NCI-H187 treated with DMSO at 0.1 percent for 48 hours (cell line): ENCODE measurements around the gene GPR68.
A peak's percentile ranks its signal among the peaks of the same experiment; 100 is the strongest.
"Not testable (repeated sequence)": the region's sequence is repeated elsewhere in the genome, so short reads cannot be mapped to it uniquely, and the experiment has no call there.

Source experiments
- DNase-seq: peaks from one replicate; lab custom pipeline; 2025; lab: John Stamatoyannopoulos, UW

Gene GPR68

DNA sequence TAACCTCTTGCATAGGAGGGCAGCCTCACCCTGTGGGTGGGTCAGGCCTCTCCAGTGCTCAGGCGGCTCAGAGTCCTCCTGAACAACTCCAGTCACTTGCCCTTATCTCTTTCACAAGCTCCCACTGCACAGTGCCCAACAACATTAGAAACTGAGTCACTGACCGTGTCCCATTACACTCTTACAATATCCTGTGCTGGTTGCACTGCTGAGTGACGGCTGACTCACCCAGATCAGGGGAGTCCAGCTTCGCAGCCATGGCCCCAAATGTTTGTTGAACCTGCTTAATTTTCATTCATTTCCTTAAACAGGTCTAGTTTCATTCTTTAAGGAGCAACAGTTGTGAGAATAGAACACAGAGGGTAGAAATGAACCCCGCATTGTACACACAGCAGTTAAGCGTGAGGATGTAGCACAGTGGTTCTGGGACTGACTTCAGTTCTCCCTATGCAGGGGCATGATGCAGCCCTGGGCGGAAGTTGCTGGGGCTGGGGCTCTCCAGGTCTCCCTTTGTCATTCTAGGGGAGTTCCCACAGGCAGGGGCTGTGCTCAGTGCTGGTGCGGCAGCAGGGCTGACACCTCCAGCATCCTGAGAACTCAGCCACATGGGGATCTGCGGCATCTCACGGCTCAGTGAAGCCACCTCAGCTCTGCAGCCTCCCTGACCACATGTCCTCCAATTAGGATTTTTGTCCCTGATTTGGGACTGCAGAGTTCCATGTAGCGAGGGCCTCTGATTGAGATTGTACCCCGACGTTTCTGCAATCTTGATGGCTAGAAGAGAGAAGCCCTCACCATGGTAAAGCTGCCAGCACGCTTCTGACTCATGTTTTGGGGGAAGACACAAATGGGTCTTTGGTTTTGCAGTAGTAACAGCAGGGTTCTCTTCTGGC is 16.1 kb downstream of the GPR68 start:
- DNase-seq: no peak

DNA sequence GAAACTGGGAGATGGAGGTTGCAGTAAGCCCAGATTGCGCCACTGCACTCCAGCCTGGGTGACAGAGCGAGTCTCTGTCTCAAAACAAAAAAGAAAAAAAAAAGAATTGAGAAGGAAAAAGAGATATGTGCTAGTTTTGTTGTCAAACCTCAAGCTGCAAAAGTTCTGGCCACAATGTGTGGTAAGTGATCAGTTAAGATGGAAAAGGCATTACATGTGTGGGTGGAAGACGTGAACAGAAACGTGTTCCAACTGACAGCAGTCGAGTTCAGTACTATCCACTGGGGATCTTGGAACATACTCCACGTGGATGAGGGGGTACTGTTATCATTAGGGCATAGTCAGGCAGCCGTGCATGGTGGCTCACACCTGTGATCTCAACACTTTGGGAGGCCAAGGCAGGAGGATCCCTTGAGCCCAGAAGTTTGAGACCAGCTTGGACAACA is 17.3 kb downstream of the GPR68 start:
- no peak for DNase-seq

DNA sequence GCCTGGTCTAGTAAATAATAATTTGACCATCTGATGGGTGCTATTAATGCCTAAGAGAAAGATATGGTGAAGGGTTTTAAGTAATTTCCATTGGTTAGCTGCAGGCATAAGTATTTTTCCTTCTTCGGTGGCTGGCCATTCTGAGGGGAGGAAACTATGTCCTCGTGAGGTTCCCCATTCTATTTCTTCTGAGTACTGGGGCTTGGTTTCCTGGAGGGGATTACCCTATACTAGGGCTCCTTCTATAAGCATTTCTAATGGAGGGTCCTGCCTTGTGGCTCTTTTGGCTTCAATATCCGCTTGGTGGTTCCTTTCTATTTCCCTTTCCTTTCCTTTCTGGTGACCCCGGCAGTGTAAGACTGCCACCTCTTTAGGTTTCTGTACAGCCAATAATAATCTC is 18.1 kb downstream of the GPR68 start:
- not testable (repeated sequence) for DNase-seq

DNA sequence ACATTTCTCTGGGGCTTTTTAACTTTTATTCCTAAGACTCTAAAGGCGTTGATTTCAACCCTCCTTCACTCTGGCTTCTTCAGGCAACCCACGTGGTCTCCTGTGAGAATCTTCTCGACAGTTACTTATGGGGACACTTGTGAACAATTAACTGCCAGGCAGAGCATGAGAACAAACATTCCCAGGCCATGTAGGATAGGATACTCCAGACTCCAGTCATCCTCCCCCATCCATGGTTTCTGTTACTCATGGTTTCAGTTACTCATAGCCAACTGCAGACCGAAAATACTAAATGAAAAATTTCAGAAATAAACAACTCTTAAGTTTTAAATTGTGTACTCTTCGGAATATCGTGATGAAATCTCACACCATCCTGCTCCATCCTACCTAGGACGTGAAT is 19.5 kb downstream of the GPR68 start:
- peak; percentile 93 for DNase-seq

DNA sequence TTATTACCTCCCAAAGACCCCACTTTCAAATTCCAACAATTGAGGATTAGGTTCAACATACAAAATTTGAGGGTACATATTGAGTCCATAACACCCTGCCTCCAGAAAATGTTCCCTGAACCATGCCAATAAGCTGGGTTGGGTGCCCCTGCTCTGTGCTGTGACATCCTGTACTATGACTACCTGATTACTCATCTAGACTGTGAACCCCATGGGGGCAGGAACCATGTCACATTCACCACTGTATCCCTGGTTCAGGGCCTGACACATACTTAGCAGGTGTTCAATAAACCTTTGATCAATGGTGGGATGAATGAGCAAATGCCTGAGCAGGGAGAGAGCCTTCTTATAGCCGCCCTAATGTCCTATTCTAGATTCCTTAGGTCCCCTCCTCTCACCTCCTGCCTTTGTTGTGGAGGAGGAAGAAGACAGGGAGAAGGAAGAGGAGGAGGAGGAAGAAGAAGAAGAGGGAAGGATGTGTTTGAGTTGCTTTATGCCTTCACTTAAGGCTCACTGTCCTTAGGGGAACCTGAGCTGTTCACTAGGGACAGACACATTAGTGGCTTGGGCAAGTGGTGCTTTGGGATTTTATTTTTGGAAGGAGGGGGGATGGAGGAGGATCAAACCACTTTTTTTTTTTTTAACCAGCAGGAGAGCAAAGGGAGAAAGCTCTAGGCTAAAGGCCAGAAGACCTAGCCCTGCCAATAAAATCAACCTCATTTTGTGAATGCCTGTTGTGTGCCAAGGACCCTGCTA is 21.3 kb downstream of the GPR68 start:
- peak; percentile 21 for DNase-seq

DNA sequence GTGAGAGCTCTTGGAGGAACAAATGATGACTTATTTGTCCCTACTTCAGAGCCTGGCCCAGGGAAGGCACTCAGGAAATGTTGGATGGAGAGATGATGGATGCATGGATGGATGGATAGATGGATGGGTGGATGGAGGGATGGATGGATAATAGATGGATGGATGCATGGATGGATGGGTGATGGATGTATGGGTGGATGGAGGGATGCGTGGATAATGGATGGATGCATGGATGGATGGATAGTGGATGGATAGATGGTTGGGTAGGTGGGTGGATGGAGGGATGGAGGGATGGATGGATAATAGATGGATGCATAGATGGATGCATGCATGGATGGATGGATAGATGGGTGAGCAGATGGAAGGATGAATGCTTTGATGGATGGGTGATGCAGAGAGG is 23.2 kb downstream of the GPR68 start:
- DNase-seq: no peak

DNA sequence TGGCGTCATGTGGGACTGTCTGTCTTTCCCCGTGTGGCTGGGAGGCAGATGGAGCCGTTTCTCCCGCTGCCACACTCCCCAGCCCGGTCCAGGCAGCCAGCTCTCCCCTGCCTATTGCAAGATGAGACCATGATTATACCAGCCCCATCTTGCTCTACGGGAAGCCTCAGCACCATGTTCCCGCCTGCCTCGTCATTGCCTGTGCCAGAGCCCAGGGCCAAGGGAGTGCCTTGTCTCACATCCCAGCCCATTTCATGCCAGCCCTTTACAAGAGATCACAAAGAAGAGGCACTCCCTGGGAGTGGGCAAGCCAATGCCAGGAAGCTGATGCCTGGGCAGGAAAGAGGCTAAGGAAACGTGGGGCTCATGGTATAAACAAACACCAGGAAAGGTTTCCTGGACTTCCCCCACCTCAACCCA is 23.9 kb downstream of the GPR68 start:
- no peak for DNase-seq

DNA sequence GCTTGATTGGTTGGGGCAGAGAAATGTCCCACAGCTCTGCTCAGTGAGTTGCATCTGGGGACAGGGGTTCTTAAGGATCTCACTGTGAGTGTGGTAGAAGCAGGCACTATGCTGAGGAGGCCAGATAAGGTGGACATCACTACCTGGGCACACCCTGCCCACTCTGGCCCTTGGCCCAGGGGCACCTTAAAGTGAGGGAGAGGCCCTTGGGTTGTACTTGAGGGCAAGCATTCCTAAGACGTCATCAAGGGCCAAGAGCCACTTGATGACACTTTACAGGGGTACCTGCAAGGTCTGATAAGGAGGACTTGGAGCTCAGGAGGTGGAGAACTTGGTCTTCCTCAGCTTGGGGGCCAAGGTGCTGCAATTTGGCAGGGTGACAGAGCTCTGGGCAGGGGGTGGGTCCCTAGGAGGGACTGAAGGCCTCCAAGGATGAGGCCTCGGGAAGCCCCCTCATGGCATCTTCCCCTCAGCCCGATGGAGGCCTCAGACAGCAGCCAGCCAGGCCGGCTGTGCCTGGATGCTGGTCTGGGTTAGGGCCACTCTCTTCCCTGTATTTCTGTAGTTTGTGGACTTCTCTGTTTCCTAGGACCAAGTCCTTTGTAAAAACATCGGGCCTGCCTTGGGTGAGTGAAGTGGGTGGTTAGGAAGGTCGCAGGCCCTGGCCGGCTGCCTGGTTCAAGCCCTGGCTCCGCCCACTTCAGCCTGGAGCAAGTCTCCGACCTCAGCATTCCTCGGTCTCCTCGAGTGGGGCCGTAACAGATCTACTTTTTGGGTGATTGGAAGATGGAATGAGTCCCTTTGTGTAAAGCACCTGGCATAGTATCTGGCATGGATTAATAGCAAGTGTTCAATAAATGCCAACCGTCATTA is 24.8 kb downstream of the GPR68 start:
- no peak for DNase-seq

DNA sequence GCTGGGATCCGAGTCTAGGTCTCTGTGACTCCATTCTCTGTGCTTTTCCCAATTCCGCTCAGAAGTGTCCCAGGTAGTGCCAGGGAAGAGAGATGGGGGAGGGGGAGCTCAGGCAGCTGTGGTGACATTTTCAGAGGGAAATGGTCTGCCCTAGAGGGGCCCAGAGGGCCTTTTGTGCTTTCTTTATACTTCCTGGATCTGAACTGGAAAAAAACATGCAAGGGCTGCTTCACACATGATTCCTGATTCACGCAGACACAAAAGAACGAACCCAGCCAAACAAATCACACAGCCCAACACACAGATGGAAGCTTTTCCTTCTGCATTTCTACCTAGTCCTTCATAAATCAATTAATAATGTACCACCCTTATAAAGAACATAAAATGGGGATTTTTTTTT is 26.5 kb downstream of the GPR68 start:
- no peak for DNase-seq

DNA sequence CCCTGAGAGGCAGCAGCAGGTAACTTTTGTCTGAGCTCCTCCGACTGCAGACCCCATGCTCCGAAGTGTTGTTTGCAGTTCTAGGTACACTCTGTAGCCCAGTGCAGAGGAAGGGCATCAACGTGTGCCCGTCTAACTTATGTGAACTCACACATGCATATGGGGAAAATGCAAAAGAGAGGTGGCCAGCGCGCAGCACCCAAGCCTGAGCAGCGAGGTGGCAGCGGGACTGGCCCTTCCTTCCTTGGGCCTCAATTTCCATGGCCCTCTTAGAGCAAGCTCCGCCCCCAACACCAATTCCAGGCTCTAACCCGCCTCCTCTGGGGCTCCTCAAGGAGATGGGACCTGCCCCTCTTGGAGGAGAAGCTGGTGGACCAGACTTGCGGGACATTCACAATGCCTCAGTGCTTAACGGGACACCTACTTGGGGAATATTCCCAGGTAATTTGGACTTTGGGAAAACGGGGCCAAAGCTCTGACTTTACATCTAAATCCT is 27.7 kb downstream of the GPR68 start:
- no peak for DNase-seq

DNA sequence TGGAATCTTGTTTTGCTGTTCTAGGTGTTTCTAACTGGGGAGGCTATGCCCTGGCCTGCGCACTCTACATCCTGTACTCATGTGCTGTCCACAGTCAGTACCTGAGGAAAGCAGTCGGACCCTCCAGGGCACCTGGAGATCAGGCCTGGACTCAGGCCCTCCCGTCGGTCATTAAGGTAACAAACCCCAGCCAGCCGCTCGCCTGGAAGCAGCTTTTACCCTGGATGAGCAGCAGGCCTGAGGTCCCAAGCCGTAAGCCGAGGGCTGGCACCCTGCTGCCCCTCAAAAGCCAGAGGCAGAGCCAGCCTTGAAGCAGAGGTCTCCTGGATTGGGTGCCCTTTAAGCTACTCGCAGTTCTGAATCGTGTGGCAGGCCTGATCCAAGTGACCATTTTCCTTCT is 29.1 kb downstream of the GPR68 start:
- no peak for DNase-seq

DNA sequence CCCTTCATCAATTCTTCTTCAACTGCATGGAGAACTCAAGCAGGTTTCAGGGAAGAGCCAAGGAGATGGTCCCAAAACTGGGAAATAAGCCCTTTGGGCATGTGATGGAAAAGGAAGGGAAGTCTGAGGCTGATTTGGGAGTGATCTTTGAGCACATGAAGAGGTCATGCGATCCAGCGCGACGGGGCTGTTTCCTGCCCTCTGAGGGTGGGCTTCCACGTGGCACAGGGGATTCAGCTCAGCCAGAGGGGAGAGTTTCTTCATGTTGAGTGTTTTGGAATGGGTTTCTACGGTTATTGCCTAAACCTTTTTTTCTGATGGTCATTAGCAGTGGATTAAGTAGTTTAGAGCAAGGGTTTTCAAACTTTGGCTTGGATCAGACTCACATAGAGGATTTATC is 30.2 kb downstream of the GPR68 start:
- no peak for DNase-seq

DNA sequence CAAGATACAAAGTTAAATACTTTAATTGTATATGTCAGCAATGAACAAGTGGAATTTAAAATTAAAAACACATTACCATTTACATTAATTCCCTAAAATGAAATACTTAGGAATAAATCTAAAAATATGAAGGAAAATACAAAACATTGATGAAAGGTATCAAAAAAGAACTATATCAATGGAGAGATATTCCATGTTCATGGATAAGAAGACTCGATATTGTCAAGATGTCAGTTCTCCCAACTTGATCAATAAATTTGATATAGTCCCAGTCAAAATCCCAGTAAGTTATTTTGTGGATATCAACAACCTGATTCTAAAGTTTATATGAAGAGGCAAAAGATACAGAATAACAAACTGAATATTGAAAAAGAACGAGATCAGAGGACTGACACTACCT is 33.5 kb downstream of the GPR68 start:
- no peak for DNase-seq

DNA sequence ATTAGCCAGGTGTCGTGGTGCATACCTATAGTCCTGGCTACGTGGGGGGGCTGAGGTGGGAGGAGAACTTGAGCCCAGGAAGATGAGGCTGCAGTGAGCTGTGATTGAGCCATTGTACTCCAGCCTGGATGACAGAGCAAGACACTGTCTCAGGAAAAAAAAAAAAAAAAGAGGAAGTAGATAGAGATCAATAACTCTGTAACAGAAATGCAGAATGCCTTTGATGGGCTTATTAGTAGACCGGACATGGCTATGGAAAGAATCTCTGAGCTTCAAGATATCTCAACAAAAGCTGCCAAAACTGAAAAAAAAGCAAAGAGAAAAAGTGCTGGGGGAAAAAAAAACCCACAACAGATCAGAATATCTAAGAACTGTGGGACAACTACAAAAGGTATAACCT is 37.5 kb downstream of the GPR68 start:
- DNase-seq: no peak

DNA sequence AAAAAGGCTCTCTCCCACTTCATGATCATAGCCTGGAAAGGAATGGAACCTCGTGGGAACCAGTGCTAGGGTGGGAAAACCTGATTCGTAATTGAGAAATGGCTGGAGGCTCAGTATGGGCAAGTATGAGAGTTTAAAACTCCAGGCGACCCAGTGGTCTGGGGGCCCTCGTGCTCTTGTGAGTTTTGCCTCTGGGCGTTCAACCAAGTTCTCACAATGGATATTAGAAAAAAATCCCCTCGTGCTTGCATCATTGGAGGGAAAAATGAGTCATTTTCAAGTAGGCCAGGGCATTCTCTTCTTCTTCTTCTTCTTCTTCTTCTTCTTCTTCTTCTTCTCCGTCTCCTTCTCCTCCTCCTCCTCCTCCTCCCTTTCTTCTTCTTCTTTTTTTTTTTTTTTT is 39.0 kb downstream of the GPR68 start:
- DNase-seq: no peak

DNA sequence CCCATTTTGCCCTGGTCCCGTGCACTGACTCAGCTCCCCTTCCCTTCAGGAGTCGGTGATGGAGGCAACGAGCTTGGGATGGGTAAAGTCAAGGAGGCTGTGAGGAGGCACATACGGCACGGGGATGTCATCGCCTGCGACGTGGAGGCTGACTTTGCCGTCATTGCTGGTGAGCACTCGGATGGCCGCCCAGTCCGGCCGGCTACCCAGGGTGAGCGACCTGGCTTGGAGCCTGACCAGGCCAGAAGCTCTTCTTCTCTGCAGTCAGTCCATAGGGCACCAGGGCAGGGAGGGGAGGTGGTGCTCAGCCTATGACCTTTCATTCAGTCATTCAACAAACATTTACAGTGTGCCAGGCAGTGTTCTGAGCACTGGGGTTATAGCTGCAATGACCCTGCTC is 39.8 kb downstream of the GPR68 start:
- no peak for DNase-seq

DNA sequence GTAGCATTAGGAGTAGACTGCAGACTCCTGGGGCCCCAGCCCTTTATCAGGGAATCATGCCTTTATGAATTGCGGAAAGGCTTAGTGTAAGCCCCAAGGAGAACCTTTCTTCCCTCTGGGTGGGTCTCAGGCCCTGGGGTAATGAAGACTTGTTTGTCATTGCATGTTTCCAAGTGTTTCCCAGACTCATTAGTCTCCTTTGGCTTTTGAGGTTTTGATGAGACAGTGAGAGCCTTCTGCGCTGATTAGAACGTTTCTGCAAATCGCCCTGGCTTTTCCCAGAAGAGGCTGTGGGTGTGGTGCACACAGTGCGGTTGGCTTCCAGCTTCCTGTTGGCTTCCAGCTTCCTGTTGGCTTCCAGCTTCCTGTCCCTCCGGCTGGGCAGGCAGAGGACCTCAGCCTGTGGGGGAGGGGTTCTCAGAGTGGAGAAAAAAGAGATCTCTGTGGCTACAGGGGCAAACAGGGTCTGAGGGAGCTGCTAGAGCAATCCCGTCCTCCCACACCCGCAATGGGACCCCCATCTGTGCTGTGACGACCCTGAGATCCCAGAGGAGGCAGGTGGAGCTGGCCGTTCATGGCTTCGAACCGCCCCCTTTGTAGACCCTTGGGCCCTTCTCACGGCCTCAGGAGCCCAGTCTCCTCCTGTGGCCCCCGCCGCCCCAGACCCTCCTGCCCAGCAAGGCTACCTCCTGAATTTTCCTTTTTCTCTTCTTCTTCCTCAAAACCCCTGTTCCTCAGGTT is 42.1 kb downstream of the GPR68 start:
- no peak for DNase-seq

DNA sequence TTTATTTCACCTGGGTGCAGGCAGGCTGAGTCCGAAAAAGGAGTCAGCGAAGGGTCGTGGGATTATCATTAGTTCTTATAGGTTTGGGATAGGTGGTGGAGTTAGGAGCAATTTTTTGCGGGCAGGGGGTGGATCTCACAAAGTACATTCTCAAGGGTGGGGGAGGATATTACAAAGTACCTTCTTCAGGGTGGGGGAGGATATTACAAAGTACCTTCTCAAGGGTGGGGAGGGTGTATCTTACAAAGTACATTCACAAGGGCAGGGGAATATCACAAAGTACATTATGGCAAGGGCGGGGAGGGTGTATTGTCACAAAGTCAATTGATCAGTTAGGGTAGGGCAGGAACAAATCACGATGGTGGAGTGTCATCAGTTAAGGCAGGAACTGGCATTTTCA is 43.7 kb downstream of the GPR68 start:
- DNase-seq: not testable (repeated sequence)

DNA sequence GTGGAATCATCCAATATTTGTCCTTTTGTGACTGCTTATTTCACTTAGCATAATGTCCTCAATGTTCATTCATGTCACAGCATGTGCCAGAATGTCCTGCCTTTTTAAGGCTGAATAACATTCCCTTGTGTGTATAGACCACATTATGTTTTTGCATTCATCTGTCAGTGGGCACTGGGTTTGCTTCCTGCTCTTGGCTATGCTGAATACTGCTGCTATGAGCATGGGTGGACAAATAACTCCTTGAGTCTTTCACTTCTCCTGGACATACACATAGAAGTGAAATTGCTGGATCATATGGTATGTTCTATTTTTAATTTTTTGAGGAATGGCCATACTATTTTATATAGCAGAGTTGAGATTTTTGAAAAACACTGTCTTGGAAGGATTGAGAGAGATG is 46.9 kb downstream of the GPR68 start:
- no peak for DNase-seq

DNA sequence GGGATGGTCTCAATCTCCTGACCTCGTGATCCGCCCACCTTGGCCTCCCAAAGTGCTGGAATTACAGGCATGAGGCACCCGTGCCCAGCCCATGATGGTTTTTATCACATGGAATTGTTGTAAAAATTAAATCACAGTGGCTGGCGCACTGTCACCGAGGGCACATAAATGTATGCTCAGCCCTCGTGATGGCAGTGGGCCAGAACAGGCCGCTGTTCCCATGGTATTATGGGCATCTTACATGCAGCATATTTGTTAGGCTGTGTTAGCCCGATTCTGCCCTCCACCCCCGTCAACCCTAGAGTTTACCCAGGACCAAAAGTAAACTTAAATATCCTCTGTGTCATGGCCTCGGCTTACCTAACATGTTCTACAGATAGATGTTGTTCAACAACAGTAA is 48.6 kb downstream of the GPR68 start:
- DNase-seq: no peak

DNA sequence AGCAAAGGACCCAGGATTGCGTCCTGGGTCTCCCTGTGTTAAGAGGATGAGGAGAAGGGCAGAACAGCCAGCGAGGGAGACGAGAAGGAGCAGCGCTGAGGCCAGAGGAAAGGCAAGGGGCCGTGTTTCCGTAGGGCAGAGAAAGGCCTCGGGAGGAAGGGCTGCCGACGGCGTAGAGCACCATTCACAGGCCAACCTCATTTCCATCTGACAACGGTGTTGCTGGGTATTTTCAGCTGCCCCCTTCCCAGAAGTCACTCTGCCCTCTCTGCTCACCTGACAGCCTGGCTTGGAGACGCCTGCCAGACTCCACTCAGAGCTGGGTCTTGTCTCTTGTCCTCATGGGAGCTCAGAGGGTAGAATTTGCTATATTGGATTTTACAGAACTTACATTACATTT is 51.4 kb downstream of the GPR68 start:
- no peak for DNase-seq
